ENCODE results near the gene DDX56.

GRCh38 chr7:44602576-44602910 lies 28.8 kb upstream of the DDX56 start:
- TF ChIP-seq, protein P1, sequence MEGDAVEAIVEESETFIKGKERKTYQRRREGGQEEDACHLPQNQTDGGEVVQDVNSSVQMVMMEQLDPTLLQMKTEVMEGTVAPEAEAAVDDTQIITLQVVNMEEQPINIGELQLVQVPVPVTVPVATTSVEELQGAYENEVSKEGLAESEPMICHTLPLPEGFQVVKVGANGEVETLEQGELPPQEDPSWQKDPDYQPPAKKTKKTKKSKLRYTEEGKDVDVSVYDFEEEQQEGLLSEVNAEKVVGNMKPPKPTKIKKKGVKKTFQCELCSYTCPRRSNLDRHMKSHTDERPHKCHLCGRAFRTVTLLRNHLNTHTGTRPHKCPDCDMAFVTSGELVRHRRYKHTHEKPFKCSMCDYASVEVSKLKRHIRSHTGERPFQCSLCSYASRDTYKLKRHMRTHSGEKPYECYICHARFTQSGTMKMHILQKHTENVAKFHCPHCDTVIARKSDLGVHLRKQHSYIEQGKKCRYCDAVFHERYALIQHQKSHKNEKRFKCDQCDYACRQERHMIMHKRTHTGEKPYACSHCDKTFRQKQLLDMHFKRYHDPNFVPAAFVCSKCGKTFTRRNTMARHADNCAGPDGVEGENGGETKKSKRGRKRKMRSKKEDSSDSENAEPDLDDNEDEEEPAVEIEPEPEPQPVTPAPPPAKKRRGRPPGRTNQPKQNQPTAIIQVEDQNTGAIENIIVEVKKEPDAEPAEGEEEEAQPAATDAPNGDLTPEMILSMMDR (IDR thresholded peaks at IDR 0.05) = no peak
- TF ChIP-seq POLR2A (IDR thresholded peaks at IDR 0.05) = no peak

Data from esophagus squamous epithelium (tissue), 4 donors.